NCI-H446 (cell line): ENCODE measurements around the gene RAMAC.
A peak's percentile ranks its signal among the peaks of the same experiment; 100 is the strongest.
"Not testable (repeated sequence)": the region's sequence is repeated elsewhere in the genome, so short reads cannot be mapped to it uniquely, and the experiment has no call there.

Experiments
- DNase-seq, 2 experiments: peaks; one replicate each; lab custom pipeline; 2025; lab: John Stamatoyannopoulos, UW

The RAMAC gene

GRCh38 chr15:82968066-82968465, 17.9 kb upstream of the RAMAC start:
- no peak for DNase-seq

- DNase-seq = no peak
Measured at GRCh38 chr15:82969353-82969752, 16.7 kb upstream of the RAMAC start.

GRCh38 chr15:82970078-82970686, 15.8 kb upstream of the RAMAC start:
- DNase-seq = no peak

- no peak for DNase-seq
Measured at GRCh38 chr15:82970696-82971095, 15.3 kb upstream of the RAMAC start.

GRCh38 chr15:82971218-82971984, 14.6 kb upstream of the RAMAC start:
- DNase-seq = no peak

GRCh38 chr15:82972990-82973389, 13.0 kb upstream of the RAMAC start:
- no peak for DNase-seq

GRCh38 chr15:82977076-82977475, 8.9 kb upstream of the RAMAC start:
- no peak for DNase-seq

- DNase-seq = no peak
Measured at GRCh38 chr15:82978438-82978837, 7.6 kb upstream of the RAMAC start.

- DNase-seq = no peak
Measured at GRCh38 chr15:82979726-82980125, 6.3 kb upstream of the RAMAC start.

- no peak for DNase-seq
Measured at GRCh38 chr15:82980981-82981380, 5.0 kb upstream of the RAMAC start.

GRCh38 chr15:82986442-82986780, 401 bp downstream of the RAMAC start:
- DNase-seq = no peak

GRCh38 chr15:82992436-82992998, 6.5 kb downstream of the RAMAC start:
- DNase-seq = no peak

- no peak for DNase-seq
Measured at GRCh38 chr15:82993144-82993543, 7.1 kb downstream of the RAMAC start.

- DNase-seq = no peak
Measured at GRCh38 chr15:82995076-82995475, 9.1 kb downstream of the RAMAC start.

GRCh38 chr15:82995938-82996337, 9.9 kb downstream of the RAMAC start:
- DNase-seq = no peak

- no peak for DNase-seq
Measured at GRCh38 chr15:82999426-82999825, 13.4 kb downstream of the RAMAC start.

GRCh38 chr15:82999905-83000671, 14.1 kb downstream of the RAMAC start:
- DNase-seq = peak in 1 of 2 experiments; percentile 51

- not testable (repeated sequence) for DNase-seq
Measured at GRCh38 chr15:83000672-83001031, 14.6 kb downstream of the RAMAC start.

GRCh38 chr15:83010709-83011270, 24.8 kb downstream of the RAMAC start:
- DNase-seq = peak; percentile 31 to 68

GRCh38 chr15:83011271-83012075, 25.5 kb downstream of the RAMAC start, which contains the start of gene C15orf40:
Gene C15orf40, minus strand, starts transcription at chr15:83011639. Its CDS starts 32 bp downstream, at chr15:83011607.
- peak; percentile 59 to 90 for DNase-seq

- DNase-seq = peak; percentile 18 to 29
Measured at GRCh38 chr15:83012076-83012426, 26.0 kb downstream of the RAMAC start.

GRCh38 chr15:83012636-83013035, 26.6 kb downstream of the RAMAC start:
- DNase-seq = no peak
